KMS-11 (cell line): ENCODE results near the gene UACA.

ENCODE experiments used
- H2AFZ ChIP-seq: fragments of 200-600 bp; sonication (generic); 2 replicates; pipeline ENCODE4 v1.6.1; 2016; ENCODE audit warnings: antibody characterized with exemption, mixed run types, low read depth
- H3K27ac ChIP-seq: fragments of 200-600 bp; sonication (generic); 2 replicates; pipeline ENCODE4 v1.6.1; 2016; ENCODE audit warnings: mild to moderate bottlenecking, mixed run types
- H3K27me3 ChIP-seq: fragments of 200-600 bp; sonication (generic); 2 replicates; pipeline ENCODE4 v1.6.1; 2017; ENCODE audit warnings: mild to moderate bottlenecking, low read depth, mixed run types, moderate library complexity; ENCODE audit not compliant: insufficient read depth
- H3K36me3 ChIP-seq: fragments of 200-600 bp; sonication (generic); 2 replicates; pipeline ENCODE4 v1.6.1; 2017; ENCODE audit warnings: mild to moderate bottlenecking, mixed run types; ENCODE audit not compliant: insufficient read depth
- H3K4me1 ChIP-seq: fragments of 200-600 bp; sonication (generic); 2 replicates; pipeline ENCODE4 v1.6.1; 2016; ENCODE audit warnings: mild to moderate bottlenecking, low read depth, mixed run types; ENCODE audit not compliant: poor library complexity, severe bottlenecking
- H3K4me2 ChIP-seq: fragments of 200-600 bp; sonication (generic); 2 replicates; pipeline ENCODE4 v1.7.0; 2016; ENCODE audit warnings: mild to moderate bottlenecking, mixed run types
- H3K4me3 ChIP-seq: fragments of 200-600 bp; sonication (generic); IDR thresholded peaks from 2 replicates; pipeline ENCODE4 v1.6.1; 2017; ENCODE audit warnings: low read depth, low read length, mixed read lengths; ENCODE audit not compliant: insufficient read depth
- H3K79me2 ChIP-seq: fragments of 200-600 bp; sonication (generic); 2 replicates; pipeline ENCODE4 v1.6.1; 2016; ENCODE audit warnings: low read depth, mixed run types; ENCODE audit not compliant: insufficient read depth
- H3K9ac ChIP-seq: fragments of 200-600 bp; sonication (generic); 2 replicates; pipeline ENCODE4 v1.6.1; 2016; ENCODE audit warnings: mild to moderate bottlenecking, mixed run types
- H4K20me1 ChIP-seq: fragments of 200-600 bp; sonication (generic); 2 replicates; pipeline ENCODE4 v1.6.1; 2016; ENCODE audit warnings: mild to moderate bottlenecking, mixed run types; ENCODE audit not compliant: insufficient read depth
- CTCF ChIP-seq: fragments of 200-600 bp; sonication (generic); conservative IDR thresholded peaks from 2 replicates; pipeline ENCODE4 v1.6.1; 2017; ENCODE audit warnings: low read depth, mild to moderate bottlenecking, antibody characterized with exemption, low read length, moderate library complexity, mixed read lengths

The UACA gene

GRCh38 chr15:70615435-70616310, 147.7 kb downstream of the UACA start:
- H2AFZ ChIP-seq = no peak overlapping the region
- no peak overlapping the region for H3K4me2 ChIP-seq
- H3K27ac ChIP-seq = no peak overlapping the region
- H3K4me1 ChIP-seq = no peaks in the 10 kb centered on the region
- no peaks in the 10 kb centered on the region for H3K27me3 ChIP-seq
- no peak overlapping the region for H3K9ac ChIP-seq
- H3K4me3 ChIP-seq = no peak overlapping the region
- H4K20me1 ChIP-seq = no peaks in the 10 kb centered on the region
- no peaks in the 10 kb centered on the region for H3K79me2 ChIP-seq
- TF ChIP-seq CTCF = no peak
- H3K36me3 ChIP-seq = no peaks in the 10 kb centered on the region

DNA sequence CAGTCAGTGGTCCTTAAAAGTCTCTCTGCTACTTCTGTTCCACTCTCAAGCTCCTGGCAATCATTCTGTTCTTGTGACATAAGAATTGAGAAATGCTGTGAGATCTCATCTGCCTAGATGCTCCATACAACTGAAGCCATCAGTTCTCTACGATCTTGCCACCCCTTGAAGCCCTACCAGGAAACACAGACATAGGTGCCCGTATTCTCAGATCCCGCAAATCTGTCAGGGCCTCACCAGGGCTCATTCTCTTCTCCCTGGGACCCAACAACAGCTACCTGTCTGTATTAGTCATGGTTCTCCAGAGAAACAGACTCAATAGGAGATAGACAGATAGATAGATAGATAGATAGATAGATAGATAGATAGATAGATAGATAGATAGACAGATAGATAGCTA, 149.1 kb downstream of the UACA start:
- no peak overlapping the region for H3K27ac ChIP-seq
- H3K79me2 ChIP-seq = no peaks in the 10 kb centered on the region
- no peak overlapping the region for H3K9ac ChIP-seq
- no peak overlapping the region for H3K4me2 ChIP-seq
- no peaks in the 10 kb centered on the region for H4K20me1 ChIP-seq
- H3K36me3 ChIP-seq = no peaks in the 10 kb centered on the region
- H3K4me1 ChIP-seq = no peaks in the 10 kb centered on the region
- no peak overlapping the region for H3K4me3 ChIP-seq
- H2AFZ ChIP-seq = no peak overlapping the region
- no peaks in the 10 kb centered on the region for H3K27me3 ChIP-seq
- TF ChIP-seq CTCF = no peak

GRCh38 chr15:70613271-70613670, 150.1 kb downstream of the UACA start:
- Histone ChIP-seq H3K27ac (no peak overlapping the region), H3K9ac (no peak overlapping the region), H3K4me3 (no peak overlapping the region), H2AFZ (no peak overlapping the region), H3K36me3 (no peaks in the 10 kb centered on the region), H3K4me1 (no peaks in the 10 kb centered on the region), H3K27me3 (no peaks in the 10 kb centered on the region), H4K20me1 (no peaks in the 10 kb centered on the region), H3K79me2 (no peaks in the 10 kb centered on the region), H3K4me2 (no peak overlapping the region)
- TF ChIP-seq CTCF = no peak

DNA sequence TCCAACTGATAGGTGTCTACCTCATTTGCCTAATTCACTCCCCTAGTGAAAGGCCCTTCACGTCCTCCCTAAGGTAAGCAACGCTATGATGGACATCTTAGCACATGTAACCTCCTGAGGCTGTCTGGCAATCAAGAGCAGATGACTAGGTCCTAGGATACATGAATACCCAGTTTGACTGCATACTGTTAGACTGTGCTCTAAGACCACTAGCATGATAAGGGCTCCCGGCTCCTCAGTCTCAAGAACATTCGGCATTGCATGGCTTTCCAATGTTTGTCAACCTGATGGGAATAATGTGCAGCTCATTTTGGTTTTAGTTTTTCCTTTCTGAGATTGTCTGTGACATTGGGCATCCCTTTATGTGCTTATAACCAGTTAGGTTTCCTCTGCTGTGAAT, 152.1 kb downstream of the UACA start:
- TF ChIP-seq CTCF = no peak
- H2AFZ ChIP-seq = no peak overlapping the region
- no peak overlapping the region for H3K27ac ChIP-seq
- no peak overlapping the region for H3K9ac ChIP-seq
- no peak overlapping the region for H3K4me2 ChIP-seq
- H3K79me2 ChIP-seq = no peaks in the 10 kb centered on the region
- no peak overlapping the region for H3K4me3 ChIP-seq
- no peaks in the 10 kb centered on the region for H3K36me3 ChIP-seq
- H3K4me1 ChIP-seq = no peaks in the 10 kb centered on the region
- no peaks in the 10 kb centered on the region for H4K20me1 ChIP-seq
- H3K27me3 ChIP-seq = no peaks in the 10 kb centered on the region
